Activated naive CD4-positive, alpha-beta T cell (primary cell): ENCODE results near the gene TMEM253.

Source experiments
- DNase-seq, 4 experiments: peaks; one replicate each; lab custom pipeline; 2025; lab: John Stamatoyannopoulos, UW

TMEM253 gene

DNA sequence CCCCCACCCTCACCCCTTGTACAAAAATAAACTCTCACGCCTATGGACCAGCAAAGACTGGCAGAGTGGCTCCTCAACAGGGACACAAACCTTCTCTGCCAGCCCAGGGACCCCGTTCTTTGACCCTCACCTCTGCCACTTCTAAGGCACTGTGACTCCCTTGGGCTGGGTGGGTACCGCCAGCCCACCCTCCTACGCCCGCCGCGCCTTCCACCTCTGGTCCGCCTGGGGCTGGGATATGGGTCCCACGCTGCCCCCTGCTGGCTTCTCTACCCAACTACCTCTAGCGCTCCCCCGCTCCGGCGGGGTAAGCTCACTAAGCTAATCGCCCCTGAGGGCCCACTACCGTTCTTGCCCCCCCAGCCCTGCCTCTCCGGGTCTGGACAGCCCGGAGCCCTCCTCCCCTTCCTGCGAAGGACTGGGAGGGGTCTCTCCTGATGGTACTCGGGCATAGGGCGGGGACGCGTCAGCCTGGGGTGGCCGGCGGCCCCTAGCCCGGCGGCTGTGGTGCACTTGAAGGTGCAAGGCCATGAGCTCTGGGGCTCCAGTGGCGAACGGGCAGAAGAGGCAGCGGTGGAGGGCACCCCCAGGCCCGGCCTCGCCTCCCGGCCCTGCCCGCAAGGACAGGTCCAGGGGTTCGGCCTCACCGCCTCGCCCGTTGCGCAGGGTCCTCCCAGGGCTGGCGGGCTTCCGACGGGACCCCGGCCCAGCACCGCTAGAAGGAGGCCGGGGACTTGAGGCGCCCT, 10.5 kb upstream of the TMEM253 start:
- no peak for DNase-seq

- no peak for DNase-seq
Observed at GRCh38 chr14:21090940-21091663, 9.8 kb upstream of the TMEM253 start.

DNA sequence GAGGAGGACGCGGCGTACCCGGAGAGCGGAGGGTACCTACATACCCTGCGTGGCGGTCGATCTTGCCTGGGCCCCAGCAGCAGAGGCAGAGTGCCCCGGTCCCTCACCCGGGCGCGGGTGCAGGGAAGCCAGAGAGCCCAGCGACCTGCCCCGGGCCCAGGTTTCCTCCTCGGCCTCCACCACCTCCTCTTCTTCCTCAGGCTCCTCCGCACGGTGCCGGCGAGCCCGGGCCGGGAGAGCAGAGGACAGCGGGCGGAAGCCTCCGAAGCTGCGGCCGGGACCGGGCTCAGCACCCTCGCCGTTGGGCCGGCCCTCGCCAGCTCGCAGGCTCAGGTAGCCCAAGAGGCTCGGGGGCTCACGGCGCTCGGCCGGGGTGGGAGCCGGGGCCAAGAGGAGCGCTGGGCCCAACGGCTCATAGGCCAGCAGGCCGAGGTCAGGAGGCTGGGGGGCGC, 9.0 kb upstream of the TMEM253 start:
- no peak for DNase-seq

- DNase-seq = peak; percentile 79 to 94 (median 94)
Observed at GRCh38 chr14:21092273-21093011, 8.4 kb upstream of the TMEM253 start.

- no peak for DNase-seq
Observed at GRCh38 chr14:21093018-21093417, 7.8 kb upstream of the TMEM253 start.

- DNase-seq = no peak
Observed at GRCh38 chr14:21093769-21094681, 6.8 kb upstream of the TMEM253 start.

DNA sequence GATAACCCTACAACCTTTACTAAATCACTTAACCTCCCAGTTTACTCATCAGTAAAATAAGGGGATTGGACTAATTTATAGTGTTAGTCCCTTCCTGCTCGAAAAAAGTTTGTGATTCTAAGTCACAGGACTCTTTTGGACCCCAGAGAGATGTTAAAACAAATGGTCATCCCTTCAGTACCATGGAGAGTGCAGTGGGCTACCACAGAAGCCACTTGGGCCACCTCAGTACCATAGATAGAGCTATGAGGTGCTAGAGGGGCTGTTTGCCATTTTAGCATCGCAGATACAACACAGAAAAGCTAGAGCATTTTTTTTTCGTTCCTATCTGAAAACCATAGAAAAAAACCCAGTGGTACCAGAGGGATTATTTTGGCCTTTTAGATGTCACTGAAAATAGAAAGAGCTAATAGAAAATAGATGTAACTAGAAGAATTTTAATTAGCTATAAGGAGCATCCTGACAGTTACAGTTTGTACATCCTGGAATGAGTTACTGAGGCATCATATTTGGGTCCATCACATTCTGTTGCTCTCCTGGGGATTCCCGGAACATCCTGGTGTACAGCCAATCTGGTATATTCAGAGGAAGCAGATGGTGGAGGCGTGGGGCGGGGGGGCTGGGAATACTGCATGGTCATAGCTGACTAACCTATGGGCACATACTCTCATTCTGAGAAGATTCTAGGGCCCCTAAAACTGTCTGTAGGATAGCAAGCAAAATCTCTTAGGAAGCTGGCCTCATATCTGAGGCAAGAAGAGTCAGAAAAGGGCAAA, 5.2 kb upstream of the TMEM253 start:
- no peak for DNase-seq

- DNase-seq = no peak
Observed at GRCh38 chr14:21096438-21096837, 4.4 kb upstream of the TMEM253 start.

- DNase-seq = no peak
Observed at GRCh38 chr14:21096978-21097635, 3.8 kb upstream of the TMEM253 start.

- no peak for DNase-seq
Observed at GRCh38 chr14:21097636-21098075, 3.2 kb upstream of the TMEM253 start.

DNA sequence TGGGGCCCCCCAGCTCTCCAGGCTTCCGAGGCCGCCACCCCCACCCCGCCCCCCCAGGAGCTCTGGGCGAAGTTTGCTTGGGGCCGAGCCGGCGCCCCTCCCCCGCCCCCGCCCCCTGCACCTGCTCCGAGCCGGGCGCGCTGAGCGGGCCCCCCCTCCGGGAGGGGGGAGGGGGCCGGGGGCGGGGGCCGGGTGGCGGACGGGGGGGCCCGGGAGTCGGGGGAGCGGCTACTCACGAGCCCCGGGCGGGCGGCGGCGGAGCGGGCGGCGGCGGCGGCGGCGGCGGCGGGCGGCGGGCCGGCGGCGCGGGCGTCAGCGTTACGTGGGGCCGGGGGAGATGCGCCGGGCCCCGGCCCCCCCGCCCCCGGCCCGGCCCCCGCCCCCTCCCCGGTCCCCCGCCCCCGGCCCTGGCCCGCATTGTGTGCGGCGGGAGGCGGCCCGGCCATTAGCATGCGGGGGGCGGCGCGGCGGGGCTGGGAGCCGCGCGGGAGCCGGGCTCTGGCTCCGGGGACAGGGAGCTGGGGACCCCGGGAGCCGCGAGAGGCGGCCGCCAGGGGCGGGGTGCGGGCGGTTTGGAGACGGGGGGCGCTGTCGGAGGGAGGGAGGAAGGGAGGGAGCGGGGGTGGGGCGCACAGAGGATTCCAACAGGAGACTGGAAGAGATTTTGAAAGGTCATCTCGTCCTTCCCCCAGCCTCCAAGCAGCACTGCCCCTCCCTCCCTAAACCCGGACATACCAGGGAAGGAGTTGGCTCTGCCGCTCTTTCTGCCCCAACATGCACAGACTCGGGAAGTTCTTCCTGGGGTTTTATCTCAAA, 2.6 kb upstream of the TMEM253 start, which contains the start of gene ZNF219:
Gene ZNF219, minus strand, starts transcription at position 580 of the 816 bp plus-strand sequence. CDS start 5,064 bp downstream, outside the sequence.
- DNase-seq = peak in 1 of 4 experiments; percentile 37

DNA sequence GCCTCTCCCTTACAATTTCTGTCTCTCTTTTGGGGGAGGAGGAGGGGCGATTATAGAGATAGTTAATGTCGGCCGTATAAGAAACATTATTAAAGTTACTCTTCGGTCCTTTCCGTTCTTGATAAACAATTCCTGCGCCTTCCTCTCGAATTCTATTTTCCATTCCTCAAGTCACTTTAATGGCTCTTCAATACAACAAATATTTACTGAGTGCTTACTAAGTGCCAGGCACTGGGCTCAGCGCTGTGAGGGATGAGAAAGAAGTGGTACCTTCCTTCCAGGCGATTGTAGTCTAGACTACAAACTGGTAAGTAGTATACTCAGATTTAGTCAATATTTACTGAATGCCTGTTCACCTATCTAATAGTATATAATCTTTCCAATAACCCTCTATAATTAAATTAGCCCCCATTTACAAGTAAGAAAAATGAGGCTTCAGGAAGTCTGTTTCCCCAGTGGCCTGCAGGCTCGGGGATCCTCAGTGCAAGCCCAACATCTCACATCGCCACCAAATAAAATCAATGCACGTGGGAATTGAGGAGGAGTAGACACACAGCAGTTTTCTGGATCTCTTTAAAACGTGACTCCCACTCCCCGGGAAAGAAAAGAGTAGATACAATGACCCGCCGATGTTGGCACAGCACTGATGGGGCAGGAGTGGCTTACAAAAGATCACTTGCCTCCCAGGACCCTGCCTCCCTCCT, 1.8 kb upstream of the TMEM253 start:
- no peak for DNase-seq

- no peak for DNase-seq
Observed at GRCh38 chr14:21099596-21099985, 1.3 kb upstream of the TMEM253 start.

- DNase-seq = no peak
Observed at GRCh38 chr14:21101802-21102413, 1.0 kb downstream of the TMEM253 start.

- DNase-seq = no peak
Observed at GRCh38 chr14:21102521-21103410, 1.9 kb downstream of the TMEM253 start.

GRCh38 chr14:21103411-21103709, 2.5 kb downstream of the TMEM253 start:
- no peak for DNase-seq
